Left renal pelvis (tissue), 4 donors: Measurements from ENCODE around the gene TMEM182. TPM values are rescaled to one million over a fixed set of nuclear protein-coding genes. Genes with fewer than 3 reads are reported as not detected.

Source experiments
- DNase-seq, 4 donors: peaks; one replicate each; pipeline ENCODE4 v3.0.0-alpha.2; 2013; ENCODE audit warnings: low read depth in 4 of 4, low spot score in 3 of 4
- polyA plus RNA-seq, 4 donors: library from polyadenylated mRNA; unstranded; fragments of 120-200 nt; gene quantifications; one replicate each; pipeline ENCODE4 v1.2.1, GENCODE V29; 2013; ENCODE audit not compliant: insufficient read length in 4 of 4

Gene TMEM182
- 1 to 10 TPM; 6.6 to 9.9 (median 7.6) TPM for polyA plus RNA-seq

DNA sequence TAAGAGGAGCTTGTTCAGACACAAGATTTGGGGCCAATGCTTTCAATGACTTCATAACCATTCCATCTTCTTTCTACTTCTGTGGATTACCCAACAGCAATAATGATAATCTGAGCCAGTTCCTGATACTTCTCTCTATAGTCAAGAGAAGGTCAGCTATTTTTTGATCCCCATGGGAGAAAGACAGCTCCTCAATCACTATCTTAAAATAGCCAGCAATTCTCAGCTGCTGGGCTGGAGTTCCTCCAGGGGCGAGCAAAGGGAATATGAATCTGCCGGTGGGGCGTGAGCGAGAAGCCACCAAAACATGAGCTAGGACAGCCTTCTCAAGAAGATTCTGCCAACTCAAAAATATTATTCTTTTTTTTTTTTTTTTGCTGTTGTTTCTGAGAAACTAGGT lies at the start of gene TMEM182:
TMEM182 (plus strand) TSS at position 269 of the 400 bp plus-strand sequence. CDS start 187 bp downstream, outside the sequence.
- no peak for DNase-seq

DNA sequence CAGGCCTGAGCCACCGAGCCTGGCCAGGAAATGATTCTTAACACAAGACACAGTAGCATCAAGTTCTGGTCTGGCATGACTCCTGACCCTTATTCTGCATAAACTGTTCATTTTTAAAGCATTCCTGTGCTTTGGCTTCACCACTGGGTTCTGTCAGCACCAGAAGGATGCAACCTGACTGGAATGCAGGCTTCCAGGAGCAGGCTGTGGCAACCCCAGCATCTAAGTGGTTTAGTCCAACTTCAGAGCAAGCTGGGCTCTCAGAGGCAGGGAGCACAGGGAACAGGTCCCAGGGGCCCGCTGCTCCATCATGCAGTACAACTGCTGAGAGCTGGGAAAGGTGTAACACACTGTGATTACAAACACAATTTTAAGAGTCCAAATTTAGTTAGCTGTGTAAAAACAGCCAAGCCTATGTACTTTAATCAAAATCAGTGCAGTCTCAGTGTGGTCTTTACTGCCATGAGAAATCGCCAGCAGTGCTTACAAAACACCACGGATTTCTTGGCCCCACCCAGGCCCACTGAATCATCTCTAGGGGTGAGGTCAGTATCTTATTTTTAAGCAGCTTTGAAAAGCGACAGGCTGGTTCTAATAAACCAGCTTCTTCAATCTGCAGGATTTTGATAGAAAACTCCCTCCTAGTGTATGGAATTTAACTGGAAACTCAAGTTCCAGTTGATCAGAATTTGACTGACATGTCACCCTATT lies 44.4 kb upstream of the TMEM182 start:
- no peak for DNase-seq

GRCh38 chr2:102718387-102719316 lies 43.2 kb upstream of the TMEM182 start:
- no peak for DNase-seq

GRCh38 chr2:102724016-102724490 lies 37.8 kb upstream of the TMEM182 start:
- no peak for DNase-seq

- DNase-seq = no peak
Observed at GRCh38 chr2:102724553-102724952, 37.3 kb upstream of the TMEM182 start.

DNA sequence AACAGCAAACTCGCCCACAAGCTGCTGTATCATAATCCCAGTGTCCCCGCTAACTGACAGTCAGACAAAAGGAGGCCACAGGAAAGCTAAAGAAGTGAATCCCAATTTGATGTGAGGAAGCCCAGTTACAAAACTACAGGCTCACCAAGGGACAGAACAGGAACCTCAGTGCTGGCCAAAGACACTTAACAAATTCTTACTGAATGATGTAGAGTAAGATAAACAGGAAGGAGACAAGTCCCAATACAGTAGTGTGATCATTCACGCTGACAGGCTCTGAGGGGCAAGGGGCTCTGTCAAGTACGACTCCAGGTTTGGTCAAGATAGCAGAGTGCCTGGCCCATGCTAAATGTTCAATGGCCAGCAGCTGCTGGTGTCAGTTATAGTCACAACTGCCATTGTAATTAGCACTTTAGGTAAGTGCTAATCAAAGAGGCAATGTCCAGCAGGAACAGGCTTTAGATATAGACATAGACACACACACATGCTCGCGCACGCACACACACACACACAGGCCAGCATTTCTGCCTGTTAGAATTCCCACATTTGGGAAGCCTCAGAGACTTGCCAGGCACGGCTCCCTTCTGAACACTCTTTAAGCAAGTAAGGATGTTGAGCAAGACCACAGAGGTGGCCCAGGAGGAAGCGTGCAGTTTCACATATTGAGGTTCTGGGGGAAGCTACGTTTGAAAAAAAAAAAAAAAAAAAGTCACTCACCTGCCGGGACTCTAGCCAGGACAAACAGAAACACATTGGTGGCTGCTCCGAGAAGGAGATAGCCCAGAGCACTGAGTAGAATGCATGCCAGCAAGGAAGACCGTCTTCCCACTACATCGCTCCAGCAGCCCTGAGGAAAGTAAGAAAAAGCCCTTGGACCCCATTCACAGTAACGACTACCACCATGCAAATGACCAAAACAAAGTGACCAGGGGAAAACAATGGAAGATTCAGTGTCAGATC lies 35.4 kb upstream of the TMEM182 start:
- DNase-seq = no peak

GRCh38 chr2:102735416-102736109 lies 26.3 kb upstream of the TMEM182 start:
- DNase-seq = peak in 1 of 4 donors; percentile 2

GRCh38 chr2:102736110-102736409 lies 25.8 kb upstream of the TMEM182 start:
- peak in 1 of 4 donors; percentile 1 for DNase-seq

DNA sequence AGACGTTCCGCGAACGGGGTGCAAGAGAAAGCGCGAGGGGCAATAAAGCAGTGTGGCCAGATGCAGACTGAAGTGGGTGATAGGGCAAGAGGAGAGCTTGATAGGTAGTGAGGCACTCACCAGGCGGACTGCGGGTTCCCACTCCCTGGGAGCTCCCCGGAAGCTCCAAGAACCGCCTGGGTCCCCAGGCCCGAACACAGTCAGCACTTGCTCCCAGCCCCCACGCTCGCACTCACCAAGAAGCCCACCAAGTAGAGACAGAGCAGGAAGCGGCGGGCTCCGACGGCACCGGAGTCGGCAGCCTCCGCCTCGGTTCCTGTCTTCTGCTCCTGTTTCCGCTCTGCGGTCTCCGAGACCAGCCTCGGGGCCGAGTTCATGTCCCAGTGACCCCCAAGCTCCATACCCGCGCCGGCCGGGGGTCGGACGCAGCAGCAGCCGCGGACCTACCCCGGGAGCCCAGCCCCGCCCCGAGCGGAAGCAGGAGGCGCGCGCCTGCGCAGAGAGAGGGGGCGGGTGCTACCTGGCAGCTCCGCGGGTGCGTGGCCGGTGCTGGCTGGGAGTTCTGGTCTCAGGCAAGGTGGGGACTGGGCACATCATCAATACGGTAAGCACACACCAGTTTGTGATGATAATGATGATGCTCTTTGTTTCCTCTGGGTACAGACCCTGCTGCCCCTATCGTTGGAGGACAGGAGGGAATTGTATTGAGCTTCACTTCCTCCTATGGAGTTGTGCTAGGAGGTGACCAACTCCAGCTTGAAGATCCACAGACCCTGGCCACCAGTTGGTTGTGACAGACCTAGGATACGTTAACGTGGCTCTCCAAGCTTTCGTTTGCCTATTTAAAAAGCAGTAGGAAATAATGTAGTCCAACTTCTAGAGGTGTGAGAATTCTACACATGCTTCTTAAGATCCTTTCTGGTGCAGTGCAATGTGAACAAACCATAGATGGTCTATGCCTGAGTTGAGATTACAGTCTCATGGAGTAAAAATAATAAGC lies 25.1 kb upstream of the TMEM182 start:
- peak; percentile 48 to 66 (median 64) for DNase-seq

GRCh38 chr2:102737431-102737830 lies 24.4 kb upstream of the TMEM182 start:
- DNase-seq = peak in 1 of 4 donors; percentile 9

GRCh38 chr2:102743259-102743658 lies 18.6 kb upstream of the TMEM182 start:
- DNase-seq = no peak

GRCh38 chr2:102748107-102748506 lies 13.7 kb upstream of the TMEM182 start:
- no peak for DNase-seq

GRCh38 chr2:102749938-102750337 lies 11.9 kb upstream of the TMEM182 start:
- DNase-seq = no peak

GRCh38 chr2:102753563-102754159 lies 8.2 kb upstream of the TMEM182 start:
- peak in 1 of 4 donors; percentile 10 for DNase-seq

DNA sequence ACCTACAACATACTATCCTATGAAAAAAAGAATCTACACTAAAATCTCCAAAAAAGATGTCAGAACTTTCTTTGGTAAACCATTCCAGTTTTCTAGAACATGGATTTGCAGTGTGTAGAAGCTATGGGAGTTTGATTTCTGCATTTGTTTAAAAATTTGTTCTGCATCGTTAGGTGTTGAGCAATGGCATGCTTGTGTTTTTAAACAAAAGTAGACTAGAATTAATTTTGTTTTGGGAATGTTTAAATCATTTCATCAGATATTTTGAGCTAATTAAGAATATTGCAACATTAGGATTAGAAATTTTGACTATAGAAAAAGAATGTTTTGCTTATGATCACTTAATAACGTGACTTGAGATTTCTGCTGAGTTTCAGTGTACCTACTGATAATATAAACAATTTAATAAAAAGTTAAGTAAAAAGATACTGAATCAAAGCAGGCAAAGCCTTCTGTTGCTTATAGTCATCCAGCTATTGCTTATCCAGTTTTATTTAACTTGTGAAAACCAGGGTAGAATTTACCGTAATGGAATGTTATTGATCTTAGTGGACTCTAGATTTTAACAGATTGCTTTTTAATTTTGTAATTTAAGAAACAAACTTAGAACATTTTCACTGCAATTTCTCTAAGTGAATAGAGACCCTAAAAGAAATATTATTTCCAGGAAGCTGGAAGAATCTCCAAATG lies 7.2 kb upstream of the TMEM182 start:
- no peak for DNase-seq

DNA sequence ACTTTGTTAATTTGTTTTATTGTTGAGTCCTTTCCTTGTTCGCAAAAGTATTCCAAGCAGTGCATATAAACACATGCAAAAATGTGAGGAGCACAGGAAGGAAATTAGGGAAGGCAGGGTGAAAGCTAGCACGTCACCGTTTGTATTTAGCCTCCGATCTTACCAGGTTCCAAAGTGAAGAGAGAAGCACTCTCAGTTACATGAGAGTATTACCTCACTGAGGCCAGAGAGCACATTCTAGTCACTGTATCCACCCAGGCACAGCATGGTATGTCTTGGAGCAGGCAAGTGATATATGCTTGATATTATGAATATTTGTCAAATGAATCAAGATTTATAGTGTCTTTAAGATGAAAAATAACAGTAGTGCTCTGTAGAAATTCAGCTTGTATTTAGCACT lies 6.5 kb upstream of the TMEM182 start:
- no peak for DNase-seq

DNA sequence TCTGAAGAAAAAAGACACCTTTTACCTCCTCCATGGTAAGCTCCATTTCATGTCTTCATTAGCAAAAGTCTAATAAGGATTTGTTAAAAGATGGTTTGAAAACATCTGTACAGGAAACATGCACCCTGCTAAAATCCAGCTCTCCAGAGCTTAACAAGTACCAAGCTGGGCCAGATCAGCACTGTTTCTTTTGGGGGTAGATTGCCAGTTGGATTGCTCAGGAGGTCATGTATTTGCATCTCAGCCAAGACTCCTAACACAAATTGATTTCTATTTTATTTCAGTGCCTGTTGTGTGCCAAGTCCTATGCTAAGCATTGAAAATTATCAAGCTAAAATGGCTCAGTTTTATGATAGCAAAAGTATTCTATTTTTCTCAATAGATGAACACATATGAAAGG lies 3.4 kb upstream of the TMEM182 start:
- no peak for DNase-seq

- no peak for DNase-seq
Observed at GRCh38 chr2:102764083-102764482, 2.3 kb downstream of the TMEM182 start.
